ENCODE measurements around the gene EDAR. TPM values are rescaled to one million over a fixed set of nuclear protein-coding genes. Genes with fewer than 3 reads are reported as not detected.

EDAR gene
- total and polyA plus RNA-seq, 4 experiments from 2014 or later = 3.0 to 6.3 (median 4.6) TPM

DNA sequence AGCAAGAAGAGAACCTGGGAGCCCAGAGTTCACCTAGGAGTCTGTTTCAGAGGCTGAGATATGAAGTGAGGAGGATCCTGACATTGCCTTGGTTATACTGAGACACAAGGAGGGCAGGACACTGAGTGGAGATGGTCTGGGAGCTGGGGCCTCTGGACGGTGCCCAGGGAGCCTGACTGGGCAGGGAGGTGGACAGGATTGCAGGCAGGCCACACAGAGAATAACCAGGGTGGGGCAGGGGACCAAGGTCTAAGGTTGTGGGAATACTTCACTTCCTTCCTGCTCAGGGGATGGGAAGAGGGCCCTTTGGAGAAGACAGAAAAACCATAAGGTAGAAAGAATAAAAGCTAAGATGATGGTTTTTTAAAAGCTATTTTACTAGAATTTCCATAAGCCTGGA lies 18.7 kb downstream of the EDAR start:
- peaks cover 41% of the 10 kb centered on the region for H3K4me1 ChIP-seq (ENCODE audit: insufficient read depth, low read length)
- Mint-ChIP-seq H3K4me1 (peaks cover 39 to 84% (median 64%) of the 10 kb centered on the region in 4 donors), H3K4me3 (peak overlapping the region in 1 of 8 donors; percentile 25), H3K27me3 (no peaks in the 10 kb centered on the region), H3K9me3 (no peaks in the 10 kb centered on the region), H3K36me3 (no peaks in the 10 kb centered on the region), H3K27ac (peak overlapping the region in 4 of 7 donors; percentile 1 to 66 (median 37))
- ChIA-PET POLR2A (ENCODE audit: partially characterized antibody) (interaction anchor here (1.0 kb wide), 1 partner anchor 61 kb away, joined by 3 read pairs; no protein-coding TSS in a partner anchor), CTCF (ENCODE audit: partially characterized antibody) (interaction anchor here (5.5 kb wide), 1 partner anchor 18 kb away, joined by 32 read pairs; the partner anchor contains the start of gene EDAR)
- H3K27ac ChIP-seq (ENCODE audit: low read depth, low read length) = no peak overlapping the region
- H3K36me3 ChIP-seq (ENCODE audit: insufficient read depth, low read length) = no peaks in the 10 kb centered on the region
- no peaks in the 10 kb centered on the region for H3K27me3 ChIP-seq (ENCODE audit: insufficient read depth, low read length)
- no peak overlapping the region for H3K4me3 ChIP-seq (ENCODE audit: low read length in 2 of 2)
- intact Hi-C loops (cut with micrococcal nuclease) = no loop called here
- no peaks in the 10 kb centered on the region for H3K9me3 ChIP-seq (ENCODE audit: control insufficient read depth in 1 of 2, low read length in 2 of 2)
- DNase-seq = no peak

- H3K4me1 Mint-ChIP-seq = peaks cover 41 to 85% (median 64%) of the 10 kb centered on the region in 4 donors
- intact Hi-C loops (cut with micrococcal nuclease) = no loop called here
- no peak overlapping the region for H3K4me3 Mint-ChIP-seq
- H3K9me3 Mint-ChIP-seq = no peaks in the 10 kb centered on the region
- Histone ChIP-seq H3K4me1 (ENCODE audit: insufficient read depth, low read length) (peaks cover 45% of the 10 kb centered on the region), H3K4me3 (ENCODE audit: low read length in 2 of 2) (no peak overlapping the region), H3K9me3 (ENCODE audit: control insufficient read depth in 1 of 2, low read length in 2 of 2) (no peaks in the 10 kb centered on the region), H3K27me3 (ENCODE audit: insufficient read depth, low read length) (no peaks in the 10 kb centered on the region), H3K36me3 (ENCODE audit: insufficient read depth, low read length) (no peaks in the 10 kb centered on the region), H3K27ac (ENCODE audit: low read depth, low read length) (no peak overlapping the region)
- H3K27me3 Mint-ChIP-seq = no peaks in the 10 kb centered on the region
- DNase-seq = no peak
- CTCF ChIA-PET (ENCODE audit: partially characterized antibody) = interaction anchor here (0.9 to 5.5 kb wide), 3 partner anchors 18 to 158 kb away, joined by 4 to 32 read pairs (median 7); partner anchors contain the start of gene EDAR
- POLR2A ChIA-PET (ENCODE audit: partially characterized antibody) = interaction anchor here (1.0 kb wide), 1 partner anchor 62 kb away, joined by 3 read pairs; no protein-coding TSS in a partner anchor
- H3K36me3 Mint-ChIP-seq = no peaks in the 10 kb centered on the region
- peak overlapping the region in 3 of 7 donors; percentile 24 to 67 (median 66) for H3K27ac Mint-ChIP-seq
These were observed 19.2 kb downstream of the EDAR start for GRCh38 chr2:108969856-108970255.

GRCh38 chr2:108968619-108969018 lies 20.4 kb downstream of the EDAR start:
- intact Hi-C loops (cut with micrococcal nuclease) = no loop called here

GRCh38 chr2:108967757-108968156 lies 21.3 kb downstream of the EDAR start:
- intact Hi-C loops (cut with micrococcal nuclease) = no loop called here
- Histone ChIP-seq H3K27me3 (ENCODE audit: insufficient read depth, low read length) (no peaks in the 10 kb centered on the region), H3K27ac (ENCODE audit: low read depth, low read length) (no peak overlapping the region), H3K9me3 (ENCODE audit: control insufficient read depth in 1 of 2, low read length in 2 of 2) (no peaks in the 10 kb centered on the region), H3K36me3 (ENCODE audit: insufficient read depth, low read length) (no peaks in the 10 kb centered on the region), H3K4me3 (ENCODE audit: low read length in 2 of 2) (no peak overlapping the region), H3K4me1 (ENCODE audit: insufficient read depth, low read length) (peaks cover 51% of the 10 kb centered on the region)
- Mint-ChIP-seq H3K4me3 (peak overlapping the region in 2 of 8 donors; percentile 5 to 10), H3K27ac (peak overlapping the region in 4 of 7 donors; percentile 4 to 64 (median 34)), H3K9me3 (no peaks in the 10 kb centered on the region), H3K27me3 (no peaks in the 10 kb centered on the region), H3K4me1 (peaks cover 50 to 93% (median 75%) of the 10 kb centered on the region in 4 donors), H3K36me3 (no peaks in the 10 kb centered on the region)
- ChIA-PET CTCF (ENCODE audit: partially characterized antibody) (interaction anchor here (2.1 to 5.5 kb wide), 2 partner anchors 21 to 40 kb away, joined by 7 to 32 read pairs; partner anchors contain the start of gene EDAR), POLR2A (ENCODE audit: partially characterized antibody) (interaction anchor here (0.7 to 1.5 kb wide), 4 partner anchors 19 to 58 kb away, joined by 3 to 5 read pairs (median 3); no protein-coding TSS in a partner anchor)
- DNase-seq = no peak

More at GRCh38 chr2:108968619-108969018, 20.4 kb downstream of the EDAR start:
- no peak for DNase-seq
- Histone ChIP-seq H3K27me3 (ENCODE audit: insufficient read depth, low read length) (no peaks in the 10 kb centered on the region), H3K4me3 (ENCODE audit: low read length in 2 of 2) (no peak overlapping the region), H3K4me1 (ENCODE audit: insufficient read depth, low read length) (peaks cover 50% of the 10 kb centered on the region), H3K36me3 (ENCODE audit: insufficient read depth, low read length) (no peaks in the 10 kb centered on the region), H3K27ac (ENCODE audit: low read depth, low read length) (no peak overlapping the region), H3K9me3 (ENCODE audit: control insufficient read depth in 1 of 2, low read length in 2 of 2) (no peaks in the 10 kb centered on the region)
- CTCF ChIA-PET (ENCODE audit: partially characterized antibody) = interaction anchor here (2.1 to 5.5 kb wide), 2 partner anchors 20 to 41 kb away, joined by 7 to 32 read pairs; partner anchors contain the start of gene EDAR
- H3K27ac Mint-ChIP-seq = no peak overlapping the region
- no peaks in the 10 kb centered on the region for H3K9me3 Mint-ChIP-seq
- H3K27me3 Mint-ChIP-seq = no peaks in the 10 kb centered on the region
- H3K4me3 Mint-ChIP-seq = no peak overlapping the region
- peaks cover 48 to 87% (median 70%) of the 10 kb centered on the region in 4 donors for H3K4me1 Mint-ChIP-seq
- H3K36me3 Mint-ChIP-seq = no peaks in the 10 kb centered on the region
- POLR2A ChIA-PET (ENCODE audit: partially characterized antibody) = interaction anchor here (0.8 to 1.5 kb wide), 6 partner anchors 11 to 64 kb away, joined by 3 to 5 read pairs (median 3); no protein-coding TSS in a partner anchor

DNA sequence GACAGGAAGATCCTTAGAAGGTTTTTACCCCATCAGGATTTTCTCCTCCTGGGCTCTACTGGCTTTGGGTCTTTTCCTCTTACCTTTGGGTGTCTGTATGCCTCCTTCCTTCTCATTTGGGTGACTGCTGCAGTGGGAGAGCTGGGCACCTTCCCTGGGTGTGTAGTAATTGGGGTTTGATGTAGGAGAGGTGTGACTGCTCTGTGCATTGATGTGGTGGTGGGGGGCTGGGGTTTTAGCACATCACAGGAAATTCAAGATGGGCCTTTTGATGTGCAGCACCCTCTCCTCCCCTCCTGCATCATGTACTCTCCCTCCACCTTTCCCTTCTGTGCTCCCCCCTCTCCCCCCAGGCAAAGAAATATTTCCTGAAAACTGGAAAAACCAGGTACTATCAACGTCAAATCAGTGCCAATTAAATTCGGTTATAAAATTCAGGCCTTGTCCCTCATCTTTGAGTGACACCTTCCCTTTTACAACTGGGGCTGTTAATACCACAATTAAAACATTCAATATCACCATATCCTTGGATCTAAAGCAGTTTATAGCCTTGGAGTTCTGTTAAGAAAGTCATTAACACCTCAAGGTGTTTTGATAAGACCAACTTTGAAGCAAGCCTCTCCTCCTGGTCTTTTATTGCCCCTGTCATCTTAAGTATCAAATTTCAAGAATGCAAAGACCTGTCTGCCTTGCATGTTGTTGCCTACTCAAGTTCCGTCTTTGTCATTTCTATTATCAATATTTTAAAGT lies 23.3 kb downstream of the EDAR start:
- POLR2A ChIA-PET (ENCODE audit: partially characterized antibody) = interaction anchor here (0.5 to 2.9 kb wide), 3 partner anchors 8 to 66 kb away, joined by 3 to 14 read pairs (median 3); no protein-coding TSS in a partner anchor
- Histone ChIP-seq H3K36me3 (ENCODE audit: insufficient read depth, low read length) (no peaks in the 10 kb centered on the region), H3K27ac (ENCODE audit: low read depth, low read length) (no peak overlapping the region), H3K27me3 (ENCODE audit: insufficient read depth, low read length) (no peaks in the 10 kb centered on the region), H3K4me3 (ENCODE audit: low read length in 2 of 2) (no peak overlapping the region), H3K9me3 (ENCODE audit: control insufficient read depth in 1 of 2, low read length in 2 of 2) (no peaks in the 10 kb centered on the region), H3K4me1 (ENCODE audit: insufficient read depth, low read length) (peaks cover 51% of the 10 kb centered on the region)
- Mint-ChIP-seq H3K27ac (peak overlapping the region; percentile 19 to 89 (median 43)), H3K4me3 (peak overlapping the region; percentile 56 to 86 (median 77)), H3K4me1 (peaks cover 45 to 81% (median 66%) of the 10 kb centered on the region in 4 donors), H3K9me3 (peaks cover 0 to 3% (median 0%) of the 10 kb centered on the region in 8 donors), H3K36me3 (no peaks in the 10 kb centered on the region), H3K27me3 (no peaks in the 10 kb centered on the region)
- peak; percentile 54 to 68 (median 64) for DNase-seq
- CTCF ChIA-PET (ENCODE audit: partially characterized antibody) = interaction anchor here (0.7 to 1.2 kb wide), 2 partner anchors 23 to 24 kb away, joined by 3 to 4 read pairs; no protein-coding TSS in a partner anchor
- intact Hi-C loops (cut with micrococcal nuclease) = loop anchor here (2.0 kb wide), 1 partner anchor 37 kb away; no protein-coding TSS in a partner anchor

DNA sequence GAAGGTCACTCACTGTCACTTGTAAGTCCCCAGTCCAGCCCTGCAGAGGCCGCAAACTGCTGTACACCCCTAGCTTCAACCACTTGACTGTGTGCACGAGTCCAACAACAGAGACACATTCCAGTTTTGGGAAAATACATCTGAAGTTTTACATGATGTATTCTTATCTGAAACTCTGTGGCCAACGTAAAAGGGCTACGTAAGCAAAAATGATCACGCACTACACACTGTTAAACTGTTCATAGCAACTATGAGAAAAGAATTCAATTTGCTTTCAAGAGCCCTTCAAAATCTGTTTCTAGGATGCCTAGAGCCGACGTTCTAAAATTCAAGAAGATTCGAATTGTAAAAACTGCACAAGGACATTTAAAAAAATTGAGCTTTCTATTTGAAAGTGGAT lies 26.0 kb downstream of the EDAR start:
- Mint-ChIP-seq H3K27ac (peak overlapping the region in 1 of 7 donors; percentile 24), H3K9me3 (peaks cover 0 to 3% (median 0%) of the 10 kb centered on the region in 8 donors), H3K27me3 (no peaks in the 10 kb centered on the region), H3K36me3 (no peaks in the 10 kb centered on the region), H3K4me1 (peaks cover 33 to 78% (median 64%) of the 10 kb centered on the region in 4 donors), H3K4me3 (peak overlapping the region in 4 of 8 donors; percentile 8 to 69 (median 46))
- intact Hi-C loops (cut with micrococcal nuclease) = no loop called here
- H3K36me3 ChIP-seq (ENCODE audit: insufficient read depth, low read length) = no peaks in the 10 kb centered on the region
- CTCF ChIA-PET (ENCODE audit: partially characterized antibody) = interaction anchor here (1.7 to 1.9 kb wide), 2 partner anchors 27 to 34 kb away, joined by 4 to 6 read pairs; no protein-coding TSS in a partner anchor
- no peak overlapping the region for H3K27ac ChIP-seq (ENCODE audit: low read depth, low read length)
- no peaks in the 10 kb centered on the region for H3K27me3 ChIP-seq (ENCODE audit: insufficient read depth, low read length)
- POLR2A ChIA-PET (ENCODE audit: partially characterized antibody) = no interaction called here
- H3K9me3 ChIP-seq (ENCODE audit: control insufficient read depth in 1 of 2, low read length in 2 of 2) = no peaks in the 10 kb centered on the region
- no peak for DNase-seq
- no peak overlapping the region for H3K4me3 ChIP-seq (ENCODE audit: low read length in 2 of 2)
- H3K4me1 ChIP-seq (ENCODE audit: insufficient read depth, low read length) = peaks cover 57% of the 10 kb centered on the region

DNA sequence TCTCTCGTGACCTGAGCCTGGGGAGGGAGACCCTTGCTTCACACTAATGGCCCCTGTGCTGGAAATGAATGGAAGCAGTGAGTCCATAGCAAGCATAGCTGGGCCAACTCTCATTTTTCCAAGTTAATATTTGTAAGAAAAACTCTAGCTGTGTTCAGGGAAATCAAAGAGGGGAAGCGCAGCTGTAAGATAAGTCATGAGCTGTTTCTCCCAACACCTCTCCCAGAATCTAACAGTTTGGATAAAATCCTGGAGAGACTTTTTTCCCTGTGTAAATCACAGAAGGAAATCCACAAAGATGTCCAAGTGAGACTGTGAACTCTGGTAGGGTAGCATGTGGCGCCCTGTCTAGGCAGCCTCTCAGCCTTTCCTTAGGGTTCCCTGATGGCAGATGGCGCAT lies 27.2 kb downstream of the EDAR start:
- H3K4me1 ChIP-seq (ENCODE audit: insufficient read depth, low read length) = peaks cover 64% of the 10 kb centered on the region
- CTCF ChIA-PET (ENCODE audit: partially characterized antibody) = interaction anchor here (1.2 to 1.7 kb wide), 2 partner anchors 13 to 28 kb away, joined by 3 to 4 read pairs; no protein-coding TSS in a partner anchor
- H3K4me3 Mint-ChIP-seq = no peak overlapping the region

More for the DNA sequence above, 27.2 kb downstream of the EDAR start:
- no peak for DNase-seq
- no peak overlapping the region for H3K4me3 ChIP-seq (ENCODE audit: low read length in 2 of 2)
- Mint-ChIP-seq H3K9me3 (peaks cover 0 to 3% (median 0%) of the 10 kb centered on the region in 8 donors), H3K36me3 (no peaks in the 10 kb centered on the region), H3K27ac (peak overlapping the region in 1 of 7 donors; percentile 47), H3K27me3 (no peaks in the 10 kb centered on the region), H3K4me1 (peaks cover 32 to 77% (median 64%) of the 10 kb centered on the region in 4 donors)
- intact Hi-C loops (cut with micrococcal nuclease) = no loop called here
- no peak overlapping the region for H3K27ac ChIP-seq (ENCODE audit: low read depth, low read length)
- H3K27me3 ChIP-seq (ENCODE audit: insufficient read depth, low read length) = no peaks in the 10 kb centered on the region
- POLR2A ChIA-PET (ENCODE audit: partially characterized antibody) = no interaction called here
- no peaks in the 10 kb centered on the region for H3K9me3 ChIP-seq (ENCODE audit: control insufficient read depth in 1 of 2, low read length in 2 of 2)
- H3K36me3 ChIP-seq (ENCODE audit: insufficient read depth, low read length) = no peaks in the 10 kb centered on the region
